Measurements from ENCODE around the gene NEB.

DNA sequence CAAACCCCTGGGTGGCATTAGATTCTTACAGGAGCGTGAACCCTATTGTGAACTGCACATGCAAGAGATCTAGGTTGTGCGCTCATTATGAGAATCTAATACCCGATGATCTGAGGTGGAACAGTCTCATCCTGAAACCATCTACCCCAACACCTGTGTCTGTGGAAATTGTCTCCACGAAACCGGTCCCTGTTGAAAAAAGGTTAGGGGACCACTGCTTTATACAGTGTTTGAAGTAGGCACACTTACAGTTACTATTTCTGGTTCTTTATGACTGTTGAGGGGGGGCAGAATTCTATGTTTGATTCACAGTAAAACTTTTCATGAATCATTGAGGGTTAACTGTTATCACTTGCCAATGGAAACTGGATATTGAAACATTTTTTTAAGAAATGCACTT, 252.5 kb downstream of the NEB start:
- TF ChIP-seq EZH2phosphoT487 (IDR thresholded peaks at IDR 0.05; ENCODE audit: borderline replicate concordance, low read length), result no peak
- no peak for TF ChIP-seq CTCF (IDR thresholded peaks at IDR 0.05; ENCODE audit: low read depth, low read length, poor library complexity, severe bottlenecking)
